Mesenchymal stem cell (in vitro differentiated cells and primary cell): ENCODE measurements around the gene LRRC37A3.
"Not testable (repeated sequence)": the region's sequence is repeated elsewhere in the genome, so short reads cannot be mapped to it uniquely, and the experiment has no call there.

Source experiments
- DNase-seq: peaks from one replicate; pipeline ENCODE4 v3.0.0-alpha.2; 2013
- H2AFZ ChIP-seq: one replicate; pipeline ENCODE4 v1.6.1; 2013; ENCODE audit warnings: low read depth, mild to moderate bottlenecking, control low read depth, inconsistent platforms, low read length, moderate library complexity
- H2AK5ac ChIP-seq: 2 replicates; pipeline ENCODE4 v1.6.1; 2013; ENCODE audit warnings: low read length, moderate library complexity, mild to moderate bottlenecking, inconsistent platforms; ENCODE audit not compliant: severe bottlenecking
- H2BK120ac ChIP-seq: one replicate; pipeline ENCODE4 v1.6.1; 2013; ENCODE audit warnings: low read depth, mild to moderate bottlenecking, inconsistent platforms, low read length, moderate library complexity
- H2BK12ac ChIP-seq, 2 experiments: one replicate each; pipeline ENCODE4 v1.6.1; 2013; ENCODE audit warnings: inconsistent platforms in 2 of 2, low read length in 2 of 2, mild to moderate bottlenecking in 2 of 2, moderate library complexity in 2 of 2, control low read depth in 1 of 2
- H2BK15ac ChIP-seq: one replicate; pipeline ENCODE4 v1.6.1; 2013; ENCODE audit warnings: mild to moderate bottlenecking, low read depth, inconsistent platforms; ENCODE audit not compliant: poor library complexity, severe bottlenecking
- H2BK5ac ChIP-seq: 2 replicates; pipeline ENCODE4 v1.6.1; 2013; ENCODE audit warnings: low read depth, mild to moderate bottlenecking, low read length, control low read depth, inconsistent platforms; ENCODE audit not compliant: poor library complexity, severe bottlenecking
- H3K14ac ChIP-seq, 2 experiments: one replicate each; pipeline ENCODE4 v1.6.1; 2013; ENCODE audit warnings: inconsistent platforms in 2 of 2, low read length in 2 of 2, control low read depth in 1 of 2, mild to moderate bottlenecking in 1 of 2, moderate library complexity in 1 of 2
- H3K18ac ChIP-seq, 2 experiments: one replicate each; pipeline ENCODE4 v1.6.1; 2013; ENCODE audit warnings: inconsistent platforms in 2 of 2, low read length in 2 of 2, control low read depth in 1 of 2, low read depth in 1 of 2, mild to moderate bottlenecking in 1 of 2
- H3K23ac ChIP-seq, 2 experiments: one replicate each; pipeline ENCODE4 v1.6.1; 2013; ENCODE audit warnings: inconsistent platforms in 2 of 2, low read length in 2 of 2, mild to moderate bottlenecking in 2 of 2, moderate library complexity in 2 of 2, control low read depth in 1 of 2
- H3K27ac ChIP-seq: 2 replicates; pipeline ENCODE4 v1.5.1; 2013; ENCODE audit warnings: mild to moderate bottlenecking, moderate library complexity, low read length, control low read depth, inconsistent platforms; ENCODE audit not compliant: poor library complexity, severe bottlenecking
- H3K27me3 ChIP-seq, 2 experiments: 2 replicates each; pipeline versions ENCODE4 v1.6.1 to v1.7.0; 2013; ENCODE audit warnings: low read length in 2 of 2, mild to moderate bottlenecking in 2 of 2, moderate library complexity in 2 of 2, control low read depth in 1 of 2, inconsistent platforms in 1 of 2; ENCODE audit not compliant: control insufficient read depth in 1 of 2, insufficient read depth in 1 of 2
- H3K36me3 ChIP-seq, 2 experiments: 2 replicates each; pipeline versions ENCODE4 v1.6.1 to v1.7.0; 2013; ENCODE audit warnings: low read length in 2 of 2, control low read depth in 1 of 2, inconsistent platforms in 1 of 2, low read depth in 1 of 2, mild to moderate bottlenecking in 1 of 2; ENCODE audit not compliant: insufficient read depth in 2 of 2, control insufficient read depth in 1 of 2
- H3K4ac ChIP-seq, 2 experiments: one replicate each; pipeline ENCODE4 v1.6.1; 2013; ENCODE audit warnings: inconsistent platforms in 2 of 2, low read length in 2 of 2, mild to moderate bottlenecking in 2 of 2, moderate library complexity in 2 of 2, control low read depth in 1 of 2, low read depth in 1 of 2
- H3K4me1 ChIP-seq: 2 replicates; pipeline ENCODE4 v1.6.1; 2013; ENCODE audit warnings: low read depth, low read length, control low read depth; ENCODE audit not compliant: control insufficient read depth, insufficient read depth
- H3K4me2 ChIP-seq: 2 replicates; pipeline ENCODE4 v1.6.1; 2013; ENCODE audit warnings: low read length, mild to moderate bottlenecking, inconsistent platforms; ENCODE audit not compliant: poor library complexity, severe bottlenecking
- H3K4me3 ChIP-seq, 2 experiments: 2 replicates each; pipeline versions ENCODE4 v1.5.1 to v1.7.0; 2013; ENCODE audit warnings: low read length in 2 of 2, mild to moderate bottlenecking in 2 of 2, control low read depth in 1 of 2, low read depth in 1 of 2; ENCODE audit not compliant: insufficient read depth in 1 of 2
- H3K79me1 ChIP-seq: replicated peaks from 2 replicates; pipeline ENCODE4 v1.6.1; 2013; ENCODE audit warnings: mild to moderate bottlenecking, control low read depth, low read length, inconsistent platforms; ENCODE audit not compliant: poor library complexity, severe bottlenecking
- H3K9ac ChIP-seq: 2 replicates; pipeline ENCODE4 v1.7.0; 2013; ENCODE audit warnings: mild to moderate bottlenecking, low read length, moderate library complexity
- H3K9me3 ChIP-seq: 2 replicates; pipeline ENCODE4 v1.7.0; 2013; ENCODE audit warnings: mild to moderate bottlenecking, low read length; ENCODE audit not compliant: control insufficient read depth
- H4K8ac ChIP-seq: one replicate; pipeline ENCODE4 v1.6.1; 2013; ENCODE audit warnings: inconsistent platforms, mild to moderate bottlenecking, low read length, moderate library complexity
- H4K91ac ChIP-seq: one replicate; pipeline ENCODE4 v1.6.1; 2013; ENCODE audit warnings: mild to moderate bottlenecking, low read length, inconsistent platforms
- WGBS: methylation state at CpG from one replicate; pipeline ENCODE4 v1.1.7; 2013; ENCODE audit warnings: mixed read lengths; 5-methylcytosine and 5-hydroxymethylcytosine counted together

Gene LRRC37A3

GRCh38 chr17:64829824-64830630, 89.3 kb downstream of the LRRC37A3 start:
- not testable (repeated sequence) for H3K14ac ChIP-seq, H2AK5ac ChIP-seq, H3K18ac ChIP-seq, H4K91ac ChIP-seq, H2BK120ac ChIP-seq, H3K9ac ChIP-seq, H3K4ac ChIP-seq, H3K4me2 ChIP-seq, H3K4me3 ChIP-seq, H3K4me1 ChIP-seq, H2BK12ac ChIP-seq, H2BK15ac ChIP-seq, H3K27me3 ChIP-seq, H2BK5ac ChIP-seq, H4K8ac ChIP-seq, H3K27ac ChIP-seq, H3K9me3 ChIP-seq, H2AFZ ChIP-seq, H3K23ac ChIP-seq, H3K79me1 ChIP-seq, DNase-seq
- 87% methylated on average over 8 of the region's 12 CpGs for WGBS
- H3K36me3 ChIP-seq, result peaks cover 0 to 11% of the 10 kb centered on the region in 2 experiments

GRCh38 chr17:64829068-64829467, 90.2 kb downstream of the LRRC37A3 start:
- not testable (repeated sequence) for H2BK15ac ChIP-seq, H3K79me1 ChIP-seq, H3K4ac ChIP-seq, H3K27me3 ChIP-seq, H3K18ac ChIP-seq, H2BK12ac ChIP-seq, H3K14ac ChIP-seq, H2BK5ac ChIP-seq, H2AK5ac ChIP-seq, H2AFZ ChIP-seq, H3K4me2 ChIP-seq, H3K27ac ChIP-seq, H3K4me1 ChIP-seq, H3K23ac ChIP-seq, H3K9me3 ChIP-seq, DNase-seq, H4K91ac ChIP-seq, H4K8ac ChIP-seq, H2BK120ac ChIP-seq, H3K4me3 ChIP-seq, H3K9ac ChIP-seq
- WGBS, result 87% methylated on average over 4 of the region's 5 CpGs
- peaks cover 0 to 20% of the 10 kb centered on the region in 2 experiments for H3K36me3 ChIP-seq

GRCh38 chr17:64818904-64819303, 100.4 kb downstream of the LRRC37A3 start:
- Histone ChIP-seq H4K91ac (peak overlapping the region; percentile 46), H3K36me3 (peaks cover 34 to 64% of the 10 kb centered on the region in 2 experiments)
- H3K14ac ChIP-seq, H4K8ac ChIP-seq, H3K9me3 ChIP-seq, H3K18ac ChIP-seq, H3K79me1 ChIP-seq, H3K4me3 ChIP-seq, H2AK5ac ChIP-seq, H3K4me1 ChIP-seq, H3K27me3 ChIP-seq, H3K23ac ChIP-seq, H3K4ac ChIP-seq, H2BK15ac ChIP-seq, H2BK120ac ChIP-seq, DNase-seq, H3K4me2 ChIP-seq, H2AFZ ChIP-seq, H3K9ac ChIP-seq, H2BK12ac ChIP-seq, H2BK5ac ChIP-seq, H3K27ac ChIP-seq: not testable (repeated sequence)
- 49% methylated on average over 4 of the region's 5 CpGs for WGBS

- H3K4ac ChIP-seq, H3K79me1 ChIP-seq, H3K27ac ChIP-seq, H2AFZ ChIP-seq, H3K23ac ChIP-seq, H3K9me3 ChIP-seq, H2BK15ac ChIP-seq, DNase-seq, H3K14ac ChIP-seq, H3K4me1 ChIP-seq, H3K18ac ChIP-seq, H4K91ac ChIP-seq, H2BK12ac ChIP-seq, H2BK120ac ChIP-seq, H2BK5ac ChIP-seq, H2AK5ac ChIP-seq, H4K8ac ChIP-seq, H3K4me3 ChIP-seq, H3K27me3 ChIP-seq, H3K9ac ChIP-seq, H3K4me2 ChIP-seq: not testable (repeated sequence)
- 89% methylated on average over 4 of the region's 5 CpGs for WGBS
- peaks cover 24 to 45% of the 10 kb centered on the region in 2 experiments for H3K36me3 ChIP-seq
Measured at GRCh38 chr17:64815833-64816198, 103.5 kb downstream of the LRRC37A3 start.
